Tibial nerve (tissue), 4 donors: ENCODE measurements around the gene REEP6. TPM values are rescaled to one million over a fixed set of nuclear protein-coding genes. Genes with fewer than 3 reads are reported as not detected.

Experiments used
- DNase-seq, 2 donors: peaks; one replicate each; pipeline ENCODE4 v3.0.0-alpha.2; 2019; ENCODE audit warnings: low spot score in 2 of 2
- H3K27ac ChIP-seq, 4 donors: fragments of 200-600 bp; sonication (generic) in 3 of 4; one replicate each; pipeline ENCODE4 v1.5.1; 2017 to 2019; ENCODE audit warnings: mild to moderate bottlenecking in 1 of 4
- H3K27me3 ChIP-seq, 2 donors: fragments of 200-600 bp; sonication (generic) in 1 of 2; one replicate each; pipeline versions ENCODE4 v1.5.1 to v1.6.0; 2017 to 2019
- H3K36me3 ChIP-seq, 3 donors: fragments of 200-600 bp; sonication (generic); one replicate each; pipeline ENCODE4 v1.5.1; 2018 to 2019
- H3K4me1 ChIP-seq, 4 donors: fragments of 200-600 bp; sonication (generic) in 3 of 4; one replicate each; pipeline ENCODE4 v1.5.1; 2017 to 2019
- H3K4me3 ChIP-seq, 4 donors: fragments of 200-600 bp; sonication (generic) in 3 of 4; one replicate each; pipeline ENCODE4 v1.5.1; 2017 to 2019; ENCODE audit warnings: mild to moderate bottlenecking in 1 of 4, moderate library complexity in 1 of 4
- H3K9me3 ChIP-seq, 4 donors: fragments of 200-600 bp; sonication (generic) in 3 of 4; one replicate each; pipeline ENCODE4 v1.5.1; 2017 to 2019
- CTCF ChIP-seq, 5 experiments: fragments of 200-600 bp in 3 of 5; fragments of 450-650 bp in 2 of 5; sonication (generic) in 3 of 5; IDR thresholded peaks; one replicate each; pipeline ENCODE4 v1.5.1; 2016 to 2019; ENCODE audit warnings: antibody characterized with exemption in 5 of 5, mild to moderate bottlenecking in 3 of 5, moderate library complexity in 2 of 5
- EP300 ChIP-seq, 2 donors: sonication (generic); formaldehyde crosslinking; IDR thresholded peaks; one replicate each; pipeline ENCODE4 v1.6.1; 2017; ENCODE audit warnings: antibody characterized with exemption in 2 of 2, mild to moderate bottlenecking in 1 of 2
- POLR2A ChIP-seq, 2 donors: fragments of 450-650 bp; IDR thresholded peaks; one replicate each; pipeline ENCODE4 v1.6.1; 2017; ENCODE audit warnings: antibody characterized with exemption in 2 of 2, mild to moderate bottlenecking in 2 of 2, moderate library complexity in 2 of 2
- WGBS, 2 donors: methylation state at CpG; one replicate each; pipeline ENCODE4 v1.1.5; 2018; 5-methylcytosine and 5-hydroxymethylcytosine counted together
- total RNA-seq, 4 donors: library from RNA; depleted of rRNA; stranded (reverse); fragments of >200 nt; gene quantifications; one replicate each; pipeline ENCODE4 v1.1.0, GENCODE V29; 2016

The REEP6 gene
- total RNA-seq, 4 donors from 2014 or later, result 1.2 to 4.6 (median 2.9) TPM

GRCh38 chr19:1459479-1459878 lies 31.5 kb upstream of the REEP6 start:
- TF ChIP-seq POLR2A (IDR thresholded peaks at IDR 0.05) (no peak), EP300 (IDR thresholded peaks at IDR 0.05) (no peak), CTCF (IDR thresholded peaks at IDR 0.05) (no peak)
- no peak for DNase-seq
- 69 to 81% methylated on average over 9 of the region's 9 CpGs for WGBS, 2 donors
- no peak overlapping the region for H3K27ac ChIP-seq
- H3K36me3 ChIP-seq, result peaks cover 0 to 27% (median 0%) of the 10 kb centered on the region in 3 donors
- peaks cover 0 to 26% (median 8%) of the 10 kb centered on the region in 4 donors for H3K4me1 ChIP-seq
- no peak overlapping the region for H3K4me3 ChIP-seq
- no peaks in the 10 kb centered on the region for H3K9me3 ChIP-seq
- H3K27me3 ChIP-seq, result peaks cover 3 to 35% of the 10 kb centered on the region in 2 donors

GRCh38 chr19:1460033-1460995 lies 30.7 kb upstream of the REEP6 start:
- TF ChIP-seq POLR2A (IDR thresholded peaks at IDR 0.05), result no peak
- TF ChIP-seq CTCF (IDR thresholded peaks at IDR 0.05), result no peak
- no peak for TF ChIP-seq EP300 (IDR thresholded peaks at IDR 0.05)
- no peak for DNase-seq
- H3K27ac ChIP-seq, result no peak overlapping the region
- H3K9me3 ChIP-seq, result no peaks in the 10 kb centered on the region
- H3K27me3 ChIP-seq, result peaks cover 3 to 26% of the 10 kb centered on the region in 2 donors
- peaks cover 0 to 30% (median 0%) of the 10 kb centered on the region in 3 donors for H3K36me3 ChIP-seq
- H3K4me1 ChIP-seq, result peaks cover 0 to 20% (median 4%) of the 10 kb centered on the region in 4 donors
- WGBS, 2 donors, result 90 to 92% methylated on average over 14 to 32 of the region's 36 CpGs
- no peak overlapping the region for H3K4me3 ChIP-seq

GRCh38 chr19:1461862-1462261 lies 29.1 kb upstream of the REEP6 start:
- Histone ChIP-seq H3K27ac (no peak overlapping the region), H3K4me3 (no peak overlapping the region), H3K9me3 (no peaks in the 10 kb centered on the region), H3K4me1 (peaks cover 0 to 20% (median 4%) of the 10 kb centered on the region in 4 donors), H3K36me3 (peaks cover 0 to 45% (median 0%) of the 10 kb centered on the region in 3 donors), H3K27me3 (peaks cover 0 to 24% of the 10 kb centered on the region in 2 donors)
- WGBS, 2 donors, result 88 to 92% methylated on average over 11 to 24 of the region's 24 CpGs
- TF ChIP-seq CTCF (IDR thresholded peaks at IDR 0.05), result no peak
- TF ChIP-seq POLR2A (IDR thresholded peaks at IDR 0.05), result no peak
- no peak for TF ChIP-seq EP300 (IDR thresholded peaks at IDR 0.05)
- DNase-seq, result no peak

- H3K4me1 ChIP-seq, result peaks cover 0 to 48% (median 31%) of the 10 kb centered on the region in 4 donors
- TF ChIP-seq CTCF (IDR thresholded peaks at IDR 0.05) (peak in 3 of 5 experiments; percentile 9 to 45 (median 15)), EP300 (IDR thresholded peaks at IDR 0.05) (no peak)
Measured at GRCh38 chr19:1465191-1466016, 25.6 kb upstream of the REEP6 start.

More at GRCh38 chr19:1465191-1466016, 25.6 kb upstream of the REEP6 start:
- WGBS, 2 donors, result 76 to 88% methylated on average over 41 to 49 of the region's 83 CpGs
- no peak overlapping the region for H3K27ac ChIP-seq
- peaks cover 0 to 40% of the 10 kb centered on the region in 2 donors for H3K27me3 ChIP-seq
- H3K4me3 ChIP-seq, result no peak overlapping the region
- no peaks in the 10 kb centered on the region for H3K9me3 ChIP-seq
- peaks cover 0 to 37% (median 0%) of the 10 kb centered on the region in 3 donors for H3K36me3 ChIP-seq
- no peak for DNase-seq
